ENCODE results near the gene RNASE4.

The RNASE4 gene

GRCh38 chr14:20655851-20656250 is 28.5 kb upstream of the RNASE4 start:
- no peak overlapping the region for H3K4me2 ChIP-seq (ENCODE audit: low read length)
- no peak overlapping the region for H3K27ac ChIP-seq (ENCODE audit: low read depth, low read length)
- TF ChIP-seq CTCF (IDR thresholded peaks at IDR 0.05; ENCODE audit: low read depth, low read length, poor library complexity, severe bottlenecking) (no peak), EZH2phosphoT487 (IDR thresholded peaks at IDR 0.05; ENCODE audit: borderline replicate concordance, low read length) (no peak)
- H3K27me3 ChIP-seq (ENCODE audit: control insufficient read depth, low read length): peaks cover 40% of the 10 kb centered on the region
- no peaks in the 10 kb centered on the region for H4K20me1 ChIP-seq (ENCODE audit: control insufficient read depth, insufficient read depth, low read depth, low read length)
- H3K4me1 ChIP-seq (ENCODE audit: control insufficient read depth, low read length): no peaks in the 10 kb centered on the region
- no peaks in the 10 kb centered on the region for H3K79me2 ChIP-seq (ENCODE audit: control insufficient read depth, low read length)
- no peaks in the 10 kb centered on the region for H3K36me3 ChIP-seq (ENCODE audit: control insufficient read depth, low read length)
- H3K9me3 ChIP-seq (ENCODE audit: control insufficient read depth, insufficient read depth, low read length): no peaks in the 10 kb centered on the region
- no peaks in the 10 kb centered on the region for H3F3A ChIP-seq (ENCODE audit: control insufficient read depth, insufficient read depth)
- no peak overlapping the region for H3K4me3 ChIP-seq (ENCODE audit: low read length)
- no peaks in the 10 kb centered on the region for H3K9me2 ChIP-seq (replicated peaks; ENCODE audit: control insufficient read depth, low read length)

GRCh38 chr14:20656274-20656673 is 28.1 kb upstream of the RNASE4 start:
- Histone ChIP-seq H3K27me3 (ENCODE audit: control insufficient read depth, low read length) (peaks cover 39% of the 10 kb centered on the region), H3F3A (ENCODE audit: control insufficient read depth, insufficient read depth) (no peaks in the 10 kb centered on the region), H3K4me3 (ENCODE audit: low read length) (no peak overlapping the region), H3K9me3 (ENCODE audit: control insufficient read depth, insufficient read depth, low read length) (no peaks in the 10 kb centered on the region), H3K79me2 (ENCODE audit: control insufficient read depth, low read length) (no peaks in the 10 kb centered on the region), H3K36me3 (ENCODE audit: control insufficient read depth, low read length) (no peaks in the 10 kb centered on the region), H3K4me2 (ENCODE audit: low read length) (no peak overlapping the region), H3K4me1 (ENCODE audit: control insufficient read depth, low read length) (no peaks in the 10 kb centered on the region), H3K27ac (ENCODE audit: low read depth, low read length) (no peak overlapping the region), H3K9me2 (replicated peaks; ENCODE audit: control insufficient read depth, low read length) (no peaks in the 10 kb centered on the region), H4K20me1 (ENCODE audit: control insufficient read depth, insufficient read depth, low read depth, low read length) (no peaks in the 10 kb centered on the region)
- no peak for TF ChIP-seq CTCF (IDR thresholded peaks at IDR 0.05; ENCODE audit: low read depth, low read length, poor library complexity, severe bottlenecking)

GRCh38 chr14:20657216-20658211 is 26.8 kb upstream of the RNASE4 start:
- no peaks in the 10 kb centered on the region for H3K9me2 ChIP-seq (replicated peaks; ENCODE audit: control insufficient read depth, low read length)
- H3K4me3 ChIP-seq (ENCODE audit: low read length): no peak overlapping the region
- H3K79me2 ChIP-seq (ENCODE audit: control insufficient read depth, low read length): no peaks in the 10 kb centered on the region
- H3K4me1 ChIP-seq (ENCODE audit: control insufficient read depth, low read length): no peaks in the 10 kb centered on the region
- H3K36me3 ChIP-seq (ENCODE audit: control insufficient read depth, low read length): no peaks in the 10 kb centered on the region
- TF ChIP-seq CTCF (IDR thresholded peaks at IDR 0.05; ENCODE audit: low read depth, low read length, poor library complexity, severe bottlenecking) (no peak), EZH2phosphoT487 (IDR thresholded peaks at IDR 0.05; ENCODE audit: borderline replicate concordance, low read length) (no peak)
- H3K27ac ChIP-seq (ENCODE audit: low read depth, low read length): no peak overlapping the region
- H3K4me2 ChIP-seq (ENCODE audit: low read length): no peak overlapping the region
- no peaks in the 10 kb centered on the region for H3K9me3 ChIP-seq (ENCODE audit: control insufficient read depth, insufficient read depth, low read length)
- H3F3A ChIP-seq (ENCODE audit: control insufficient read depth, insufficient read depth): no peaks in the 10 kb centered on the region
- no peaks in the 10 kb centered on the region for H4K20me1 ChIP-seq (ENCODE audit: control insufficient read depth, insufficient read depth, low read depth, low read length)
- peaks cover 38% of the 10 kb centered on the region for H3K27me3 ChIP-seq (ENCODE audit: control insufficient read depth, low read length)
